Inferior parietal cortex (tissue), 1 donor: Measurements from ENCODE around the gene GABRG3.

Source experiments
- DNase-seq: peaks from one replicate; pipeline ENCODE4 v3.0.0-alpha.2; 2016; ENCODE audit errors: extremely low spot score

The GABRG3 gene

GRCh38 chr15:27464941-27465612 lies 494.1 kb downstream of the GABRG3 start:
- no peak for DNase-seq

GRCh38 chr15:27466758-27467157 lies 495.8 kb downstream of the GABRG3 start:
- no peak for DNase-seq

- DNase-seq: no peak
These were observed 497.2 kb downstream of the GABRG3 start for GRCh38 chr15:27468151-27468591.

DNA sequence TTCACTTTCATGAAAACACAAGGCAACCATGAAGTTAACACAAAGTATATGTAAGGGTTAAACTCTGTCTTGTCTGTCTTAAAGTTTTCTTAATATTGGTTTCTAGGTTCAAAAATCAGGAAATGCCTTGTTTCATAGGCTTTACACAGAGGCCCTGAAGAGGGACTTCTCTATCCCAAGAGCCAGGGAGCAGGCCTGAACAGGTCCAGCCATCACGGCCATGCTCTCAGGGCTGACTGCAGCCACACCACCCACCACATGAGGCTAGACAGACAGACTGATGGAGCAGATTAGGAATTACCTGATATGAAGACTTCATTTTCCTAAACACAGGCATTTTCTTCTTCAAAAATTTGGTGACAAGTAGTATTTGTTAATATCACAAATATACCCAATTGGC lies 502.9 kb downstream of the GABRG3 start:
- DNase-seq: no peak

DNA sequence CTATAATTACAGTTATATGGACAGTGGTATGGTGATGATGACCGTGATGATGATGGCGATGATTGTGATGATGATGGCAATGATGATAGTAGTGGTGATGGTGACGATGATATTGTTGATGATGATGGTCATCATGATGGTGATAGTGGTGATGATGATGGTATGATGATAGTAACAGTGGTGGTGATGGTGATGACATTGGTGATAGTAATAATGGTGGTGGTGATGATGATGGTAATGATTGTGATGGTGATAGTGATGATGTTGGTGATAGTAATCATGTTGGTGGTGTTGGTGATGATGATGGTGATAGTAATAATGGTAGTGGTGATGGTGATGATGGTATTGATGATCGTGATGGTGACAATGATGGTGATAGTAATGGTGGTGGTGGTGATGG lies 504.4 kb downstream of the GABRG3 start:
- no peak for DNase-seq

DNA sequence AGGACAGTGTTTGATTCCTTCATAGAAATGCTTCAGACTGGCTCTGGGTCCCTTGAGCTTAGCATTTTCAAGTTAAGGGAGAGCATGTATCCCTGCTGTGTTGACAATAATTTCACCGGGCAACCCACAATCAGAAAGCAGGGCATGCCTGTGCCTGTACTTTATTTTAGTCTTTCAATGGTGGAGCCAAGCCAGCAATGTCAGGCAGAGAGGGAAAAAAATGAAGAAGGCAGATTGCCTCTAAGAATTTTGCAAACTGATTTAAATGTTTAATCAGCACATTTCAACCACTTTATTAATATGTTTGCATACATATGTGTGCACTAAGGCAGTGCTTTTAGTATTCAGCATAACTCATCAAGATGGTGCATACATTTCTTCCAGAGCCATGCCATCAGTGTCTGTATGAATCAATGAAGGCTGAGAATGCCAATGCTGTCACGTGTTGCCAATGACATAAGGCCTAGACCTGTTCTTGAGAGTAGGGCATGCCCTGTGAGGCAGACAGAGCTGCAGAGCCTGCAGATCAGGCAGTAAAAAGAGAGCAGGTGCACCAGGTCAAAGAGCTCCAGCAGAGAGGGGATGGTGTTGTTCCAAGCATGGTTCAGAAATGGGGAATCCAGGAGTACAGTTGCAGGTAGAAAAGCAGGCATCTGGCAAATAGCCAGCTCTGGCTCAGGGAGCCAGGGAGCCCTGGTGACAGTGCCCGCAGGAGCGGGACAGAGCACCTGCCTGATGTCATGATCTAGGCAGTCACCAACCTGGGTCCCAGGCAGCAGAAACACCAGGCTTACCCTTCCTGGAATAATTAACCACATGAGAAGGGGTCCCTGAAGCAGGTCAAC lies 508.5 kb downstream of the GABRG3 start:
- no peak for DNase-seq

GRCh38 chr15:27480141-27480530 lies 509.2 kb downstream of the GABRG3 start:
- no peak for DNase-seq

DNA sequence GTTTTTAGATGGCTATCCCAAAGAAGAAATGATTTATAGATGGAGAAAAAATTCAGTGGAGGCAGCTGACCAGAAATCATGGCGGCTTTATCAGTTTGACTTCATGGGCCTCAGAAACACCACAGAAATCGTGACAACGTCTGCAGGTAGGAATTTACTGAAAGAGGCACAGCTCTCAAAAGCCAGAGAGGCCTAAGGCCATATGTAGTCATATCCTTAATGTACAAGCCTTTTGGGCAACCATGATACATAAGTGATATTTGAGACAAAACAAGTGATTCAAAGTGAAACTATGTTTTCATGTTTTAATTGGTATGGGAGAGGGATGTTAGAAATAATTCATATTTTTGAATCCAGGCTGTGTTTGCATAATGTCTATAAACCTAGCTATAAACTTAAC lies 509.7 kb downstream of the GABRG3 start:
- DNase-seq: no peak

- no peak for DNase-seq
These were observed 510.8 kb downstream of the GABRG3 start for GRCh38 chr15:27481768-27482167.

GRCh38 chr15:27482287-27482686 lies 511.3 kb downstream of the GABRG3 start:
- DNase-seq: no peak

- no peak for DNase-seq
These were observed 512.1 kb downstream of the GABRG3 start for GRCh38 chr15:27483124-27483523.

- no peak for DNase-seq
These were observed 514.3 kb downstream of the GABRG3 start for GRCh38 chr15:27485265-27485664.

DNA sequence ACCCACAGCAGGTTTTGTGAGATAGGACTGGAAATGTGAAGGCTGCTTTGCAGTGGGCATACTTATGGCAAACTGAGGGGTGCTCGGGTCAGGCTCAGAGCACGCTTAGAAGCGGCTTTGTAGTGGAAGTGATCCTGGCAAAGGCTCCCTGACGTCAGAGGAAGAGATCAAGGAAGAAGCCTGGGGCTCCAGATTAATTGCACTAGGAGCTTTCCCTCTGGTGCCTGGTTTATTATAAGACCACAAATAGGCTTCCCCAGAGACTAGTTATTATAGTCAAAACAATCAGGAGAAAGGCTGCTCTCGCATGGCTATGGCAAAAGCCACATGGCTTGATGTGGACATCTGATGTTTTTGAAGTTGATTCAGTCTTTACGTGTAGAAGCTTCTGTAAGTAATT lies 515.1 kb downstream of the GABRG3 start:
- DNase-seq: no peak

GRCh38 chr15:27486683-27487647 lies 516.0 kb downstream of the GABRG3 start:
- DNase-seq: peak; percentile 35

GRCh38 chr15:27487846-27488245 lies 516.9 kb downstream of the GABRG3 start:
- DNase-seq: no peak

GRCh38 chr15:27490867-27491595 lies 520.0 kb downstream of the GABRG3 start:
- DNase-seq: no peak

GRCh38 chr15:27491666-27492621 lies 521.0 kb downstream of the GABRG3 start:
- peak; percentile 72 for DNase-seq

GRCh38 chr15:27495963-27496459 lies 525.0 kb downstream of the GABRG3 start:
- no peak for DNase-seq

- no peak for DNase-seq
These were observed 527.7 kb downstream of the GABRG3 start for GRCh38 chr15:27498700-27499099.

- DNase-seq: no peak
These were observed 528.2 kb downstream of the GABRG3 start for GRCh38 chr15:27499191-27499590.
